ENCODE measurements around the gene CCL14. TPM values are rescaled to one million over a fixed set of nuclear protein-coding genes. Genes with fewer than 3 reads are reported as not detected.
A peak's percentile ranks its signal among the peaks of the same experiment; 100 is the strongest.

Gene CCL14
- total and polyA plus RNA-seq, 2 donors (not counting 1 experiment from before 2014, with no cell fraction given), result not detected

GRCh38 chr17:35934760-35935159 is 51.8 kb downstream of the CCL14 start:
- Histone ChIP-seq H4K20me1 (ENCODE audit: control insufficient read depth, extremely low read depth, insufficient read depth, low read length) (no peaks in the 10 kb centered on the region), H3K27me3 (ENCODE audit: control insufficient read depth, insufficient read depth, low read length) (no peaks in the 10 kb centered on the region), H2AFZ (ENCODE audit: low read length) (no peak overlapping the region), H3K36me3 (ENCODE audit: control insufficient read depth, insufficient read depth, low read length) (no peaks in the 10 kb centered on the region), H3K4me2 (ENCODE audit: extremely low read depth, insufficient read depth, low read length) (no peak overlapping the region), H3K9ac (ENCODE audit: insufficient read depth, low read length) (no peak overlapping the region), H3K27ac (ENCODE audit: insufficient read depth, low read length) (no peak overlapping the region), H3K4me1 (ENCODE audit: control insufficient read depth, extremely low read depth, insufficient read depth, low read length) (no peaks in the 10 kb centered on the region), H3K79me2 (ENCODE audit: control insufficient read depth, insufficient read depth, low read length) (no peaks in the 10 kb centered on the region), H3K4me3 (replicated peaks in 1 of 4; ENCODE audit: control extremely low read depth in 1 of 4, insufficient read depth in 1 of 4, low read depth in 3 of 4, low read length in 4 of 4) (no peak overlapping the region), H3K9me3 (ENCODE audit: control insufficient read depth, insufficient read depth, low read depth, low read length) (no peaks in the 10 kb centered on the region)
- no peak for TF ChIP-seq CTCF (conservative IDR thresholded peaks at IDR 0.05 in 1 of 2, IDR thresholded peaks at IDR 0.05 in 1 of 2; ENCODE audit: low read depth in 1 of 2, low read length in 2 of 2)
- no peak for TF ChIP-seq EZH2 (IDR thresholded peaks at IDR 0.05; ENCODE audit: low read length, missing control alignments)
- peak in 1 of 2 donors; percentile 19 for DNase-seq (ENCODE audit: low read depth in 2 of 2)

Other genes starting within 250 kb of the CCL14 start
- gene GAS2L2, start 233.5 kb downstream of the CCL14 start, total RNA-seq, result not detected in 2 replicates
- not detected in 2 replicates for gene GAS2L2, start 233.5 kb downstream of the CCL14 start, polyA plus RNA-seq
- gene C17orf50, start 225.8 kb downstream of the CCL14 start, total RNA-seq, result not detected in 2 replicates
- not detected in 2 replicates for gene C17orf50, start 225.8 kb downstream of the CCL14 start, polyA plus RNA-seq
- 2.8 and 4.6 TPM in 2 replicates for gene MMP28, start 191.1 kb downstream of the CCL14 start, total RNA-seq
- 0.49 and 1.1 TPM in 2 replicates for gene MMP28, start 191.1 kb downstream of the CCL14 start, polyA plus RNA-seq
- 57.8 and 84.1 TPM in 2 replicates for gene TAF15, start 177.2 kb downstream of the CCL14 start, total RNA-seq
- 22.9 and 30.5 TPM in 2 replicates for gene TAF15, start 177.2 kb downstream of the CCL14 start, polyA plus RNA-seq
- gene HEATR9, start 117.8 kb downstream of the CCL14 start, total RNA-seq, result not detected in 2 replicates
- gene HEATR9, start 117.8 kb downstream of the CCL14 start, polyA plus RNA-seq, result not detected in 2 replicates
- not detected in 2 replicates for gene CCL5, start 106.4 kb downstream of the CCL14 start, total RNA-seq
- gene CCL5, start 106.4 kb downstream of the CCL14 start, polyA plus RNA-seq, result 0.03 and 0.07 TPM in 2 replicates
- gene RDM1, start 56.0 kb downstream of the CCL14 start, total RNA-seq, result under 0.01 and 0.83 TPM in 2 replicates
- gene RDM1, start 56.0 kb downstream of the CCL14 start, polyA plus RNA-seq, result 0.48 and 0.75 TPM in 2 replicates
- gene LYZL6, start 43.0 kb downstream of the CCL14 start, total RNA-seq, result not detected in 2 replicates
- not detected in 2 replicates for gene LYZL6, start 43.0 kb downstream of the CCL14 start, polyA plus RNA-seq
- not detected in 2 replicates for gene CCL16, start 5.2 kb downstream of the CCL14 start, total RNA-seq
- gene CCL16, start 5.2 kb downstream of the CCL14 start, polyA plus RNA-seq, result not detected in 2 replicates
- not detected in 2 replicates for gene CCL15, start 14.8 kb upstream of the CCL14 start, total RNA-seq
- not detected in 2 replicates for gene CCL15, start 14.8 kb upstream of the CCL14 start, polyA plus RNA-seq
- gene CCL23, start 31.2 kb upstream of the CCL14 start, total RNA-seq, result not detected in 2 replicates
- gene CCL23, start 31.2 kb upstream of the CCL14 start, polyA plus RNA-seq, result not detected in 2 replicates
- not detected in 2 replicates for gene CCL18, start 77.5 kb upstream of the CCL14 start, total RNA-seq
- gene CCL18, start 77.5 kb upstream of the CCL14 start, polyA plus RNA-seq, result not detected in 2 replicates
- not detected in 2 replicates for gene CCL3, start 103.4 kb upstream of the CCL14 start, total RNA-seq
- gene CCL3, start 103.4 kb upstream of the CCL14 start, polyA plus RNA-seq, result not detected in 2 replicates
- gene CCL4, start 117.1 kb upstream of the CCL14 start, total RNA-seq, result not detected in 2 replicates
- not detected in 2 replicates for gene CCL4, start 117.1 kb upstream of the CCL14 start, polyA plus RNA-seq
- gene TBC1D3B, start 189.9 kb upstream of the CCL14 start, total RNA-seq, result 1.8 and 2.3 TPM in 2 replicates
- 0.42 and 0.86 TPM in 2 replicates for gene TBC1D3B, start 189.9 kb upstream of the CCL14 start, polyA plus RNA-seq
- not detected in 2 replicates for gene CCL3L1, start 210.0 kb upstream of the CCL14 start, total RNA-seq
- gene CCL3L1, start 210.0 kb upstream of the CCL14 start, polyA plus RNA-seq, result not detected in 2 replicates
- gene CCL4L2, start 224.3 kb upstream of the CCL14 start, total RNA-seq, result not detected in 2 replicates
- gene CCL4L2, start 224.3 kb upstream of the CCL14 start, polyA plus RNA-seq, result not detected in 2 replicates

Measured in fibroblast of lung (primary cell).